ENCODE data around the gene NT5E.

DNA sequence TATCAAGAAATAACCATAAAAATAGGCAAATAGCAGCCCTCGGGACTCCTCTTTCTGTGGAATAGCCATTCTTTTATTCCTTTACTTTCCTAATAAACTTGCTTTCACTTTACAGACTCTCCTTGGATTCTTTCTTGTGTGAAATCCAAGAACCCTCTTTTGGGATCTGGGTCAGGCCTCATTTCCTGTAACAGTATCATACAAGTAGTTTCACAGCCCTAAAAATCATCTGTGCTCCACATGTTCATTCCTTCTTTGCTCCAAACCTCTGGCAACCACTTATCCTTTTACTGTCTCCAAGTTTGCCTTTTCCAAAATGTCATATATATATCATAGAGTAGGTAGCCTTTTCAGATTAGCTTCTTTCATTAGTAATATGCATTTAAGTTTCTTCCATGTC, 13.5 kb upstream of the NT5E start:
- TF ChIP-seq ZC3H4 (CRISPR knock-in tag; IDR thresholded peaks at IDR 0.05; ENCODE audit: borderline replicate concordance) (no peak), MTA3 (CRISPR knock-in tag; IDR thresholded peaks at IDR 0.05) (no peak)
- TF ChIP-seq, protein P1, sequence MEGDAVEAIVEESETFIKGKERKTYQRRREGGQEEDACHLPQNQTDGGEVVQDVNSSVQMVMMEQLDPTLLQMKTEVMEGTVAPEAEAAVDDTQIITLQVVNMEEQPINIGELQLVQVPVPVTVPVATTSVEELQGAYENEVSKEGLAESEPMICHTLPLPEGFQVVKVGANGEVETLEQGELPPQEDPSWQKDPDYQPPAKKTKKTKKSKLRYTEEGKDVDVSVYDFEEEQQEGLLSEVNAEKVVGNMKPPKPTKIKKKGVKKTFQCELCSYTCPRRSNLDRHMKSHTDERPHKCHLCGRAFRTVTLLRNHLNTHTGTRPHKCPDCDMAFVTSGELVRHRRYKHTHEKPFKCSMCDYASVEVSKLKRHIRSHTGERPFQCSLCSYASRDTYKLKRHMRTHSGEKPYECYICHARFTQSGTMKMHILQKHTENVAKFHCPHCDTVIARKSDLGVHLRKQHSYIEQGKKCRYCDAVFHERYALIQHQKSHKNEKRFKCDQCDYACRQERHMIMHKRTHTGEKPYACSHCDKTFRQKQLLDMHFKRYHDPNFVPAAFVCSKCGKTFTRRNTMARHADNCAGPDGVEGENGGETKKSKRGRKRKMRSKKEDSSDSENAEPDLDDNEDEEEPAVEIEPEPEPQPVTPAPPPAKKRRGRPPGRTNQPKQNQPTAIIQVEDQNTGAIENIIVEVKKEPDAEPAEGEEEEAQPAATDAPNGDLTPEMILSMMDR (CRISPR knock-in tag; IDR thresholded peaks at IDR 0.05): no peak
- TF ChIP-seq, protein P2, sequence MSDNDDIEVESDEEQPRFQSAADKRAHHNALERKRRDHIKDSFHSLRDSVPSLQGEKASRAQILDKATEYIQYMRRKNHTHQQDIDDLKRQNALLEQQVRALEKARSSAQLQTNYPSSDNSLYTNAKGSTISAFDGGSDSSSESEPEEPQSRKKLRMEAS (IDR thresholded peaks at IDR 0.05): no peak

Data from HepG2 (cell line).